Heart left ventricle (tissue), 16 donors: ENCODE results near the gene FLCN. TPM values are rescaled to one million over a fixed set of nuclear protein-coding genes. Genes with fewer than 3 reads are reported as not detected.

Experiments
- ATAC-seq, 4 donors: fragments of 200-7000 bp; cut with Tn5 transposase; one replicate each; pipeline ENCODE4 v1.9.1; 2020 to 2022; ENCODE audit warnings: moderate library complexity in 4 of 4, mild to moderate bottlenecking in 3 of 4, moderate number of reproducible peaks in 1 of 4
- DNase-seq, 5 donors: peaks; one replicate each; pipeline ENCODE4 v3.0.0-alpha.2; 2020
- H3K27ac ChIP-seq, 12 donors: fragments of 200-600 bp; sonication (generic) in 4 of 12; one replicate each; pipeline versions ENCODE4 v1.5.0 to v1.8.0; 2016 to 2022; ENCODE audit warnings: mild to moderate bottlenecking in 2 of 12
- H3K27me3 ChIP-seq, 9 donors: fragments of 200-600 bp; sonication (generic) in 2 of 9; one replicate each; pipeline versions ENCODE4 v1.5.1 to v1.8.0; 2016 to 2022; ENCODE audit warnings: mild to moderate bottlenecking in 3 of 9
- H3K36me3 ChIP-seq, 9 donors: fragments of 200-600 bp; sonication (generic) in 2 of 9; one replicate each; pipeline versions ENCODE4 v1.5.0 to v1.8.0; 2018 to 2022; ENCODE audit warnings: mild to moderate bottlenecking in 2 of 9
- H3K4me1 ChIP-seq, 12 donors: fragments of 200-600 bp; sonication (generic) in 4 of 12; one replicate each; pipeline versions ENCODE4 v1.5.0 to v1.8.0; 2016 to 2022; ENCODE audit warnings: mild to moderate bottlenecking in 3 of 12
- H3K4me3 ChIP-seq, 12 donors: fragments of 200-600 bp; sonication (generic) in 4 of 12; one replicate each; pipeline versions ENCODE4 v1.5.0 to v1.8.0; 2017 to 2022; ENCODE audit warnings: mild to moderate bottlenecking in 9 of 12, moderate library complexity in 4 of 12
- H3K9me3 ChIP-seq, 12 donors: fragments of 200-600 bp; sonication (generic) in 4 of 12; one replicate each; pipeline versions ENCODE4 v1.5.0 to v1.8.0; 2016 to 2022; ENCODE audit warnings: mild to moderate bottlenecking in 1 of 12
- POLR2A ChIP-seq, 2 donors: fragments of 450-650 bp; IDR thresholded peaks; one replicate each; pipeline ENCODE4 v1.6.1; 2017; ENCODE audit warnings: antibody characterized with exemption in 2 of 2, mild to moderate bottlenecking in 2 of 2, moderate library complexity in 2 of 2
- WGBS, 4 donors: extraction: QIAGEN DNeasy Blood & Tissue Kit in 2 of 4; methylation state at CpG; one replicate each; pipeline versions ENCODE4 v1.1.5 to v1.1.7; 2013 to 2018; 5-methylcytosine and 5-hydroxymethylcytosine counted together
- intact Hi-C, 10 donors: fragments of 100-400 bp; cut with DNase I; formaldehyde crosslinking; loops; one replicate each; pipeline versions ENCODE4 v1.11.1 to v1.14.2; 2022
- polyA plus RNA-seq, 2 donors: library from polyadenylated mRNA; stranded (reverse); fragments of 200-250 nt; gene quantifications; one replicate each; pipeline ENCODE4 v1.2.3, GENCODE V29; 2013
- total RNA-seq, 9 donors: library from RNA; depleted of rRNA in 2 of 9; stranded (reverse); fragments of >200 nt in 2 of 9; fragmentation: NEBNext Ultra II Directional in 3 of 9; extraction: Animal tissue kit (Norgen Biotek cat#: 25700) in 3 of 9; gene quantifications; one replicate each; pipeline versions ENCODE4 v1.1.0 to v1.2.4, GENCODE V29; 2016 to 2023
- TF ChIP-seq, protein P1 (sequence below), 12 donors: fragments of 200-600 bp; sonication (generic) in 4 of 12; IDR thresholded peaks; one replicate each; pipeline versions ENCODE4 v1.5.0 to v1.8.0; 2018 to 2022; ENCODE audit warnings: antibody characterized with exemption in 12 of 12, mild to moderate bottlenecking in 5 of 12
- donor health status: ischemic (EF 13 %, LVEDD 7.1; RV severe dilation, severe dysfunction).
- donor health status: healthy with polysubstance abuse.
- donor health status: DM: no; HTN: yes; CAD: no.
- donor health status: DM: no; HTN: no; CAD: no.
- donor health status: ischemic (EF 25% LVEDD 6.9; RV normal size, moderate dysfunction).
- donor health status: ischemic (EF 25% LVEDD 5.7; RV mildly dilated, moderate dysfunction).
- donor health status: healthy.
- donor health status: DM: yes; HTN: yes; CAD: no.
- donor health status: ischemic (EF 35%, LVEDD 5.7; RV mildly dilated, moderate dysfunction).
- donor health status: nonischemic (EF 11% LVEDD 7.7; RV severe dilation, severe dysfunction).
- donor health status: DM: yes; HTN: yes; CAD: no.
- donor health status: PGD.
- donor health status: ischemic (EF 29% LVEDD 5.4; RV normal size, mild dysfunction).
- donor health status: nonischemic (EF 23%, LVEDD 6.1; RV moderate dilation, normal function).

The FLCN gene
- total and polyA plus RNA-seq, 11 donors = 21.1 to 120 (median 32.6) TPM

DNA sequence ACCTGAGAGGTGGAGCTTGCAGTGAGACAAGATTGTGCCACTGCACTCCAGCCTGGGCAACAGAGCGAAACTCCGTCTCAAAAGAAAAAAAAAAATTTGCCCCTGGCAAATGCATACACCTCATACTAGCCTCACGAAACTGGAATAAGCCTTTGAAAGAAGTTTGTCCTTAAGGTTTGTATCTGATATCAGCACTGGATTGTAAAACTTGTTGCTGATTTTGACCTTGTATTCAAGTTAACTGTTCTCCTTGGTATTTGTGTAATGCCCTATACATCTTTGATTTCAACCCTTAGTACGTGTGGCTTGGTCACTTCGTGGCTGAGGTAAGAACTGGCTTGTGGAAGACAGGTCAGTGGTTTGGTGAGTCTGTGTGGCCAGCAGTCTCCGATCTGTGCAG, 6.2 kb upstream of the FLCN start:
- peaks cover 0 to 33% (median 29%) of the 10 kb centered on the region in 9 donors for H3K36me3 ChIP-seq
- H3K9me3 ChIP-seq = no peaks in the 10 kb centered on the region
- DNase-seq = no peak
- intact Hi-C loops = no loop called here
- H3K27me3 ChIP-seq = no peaks in the 10 kb centered on the region
- ATAC-seq = no peak
- 88 to 95% (median 90%) methylated on average over 6 of the region's 6 CpGs for WGBS, 4 donors
- no peak overlapping the region for H3K4me3 ChIP-seq
- peaks cover 0 to 7% (median 1%) of the 10 kb centered on the region in 12 donors for H3K4me1 ChIP-seq
- H3K27ac ChIP-seq = no peak overlapping the region
- TF ChIP-seq, protein P1, sequence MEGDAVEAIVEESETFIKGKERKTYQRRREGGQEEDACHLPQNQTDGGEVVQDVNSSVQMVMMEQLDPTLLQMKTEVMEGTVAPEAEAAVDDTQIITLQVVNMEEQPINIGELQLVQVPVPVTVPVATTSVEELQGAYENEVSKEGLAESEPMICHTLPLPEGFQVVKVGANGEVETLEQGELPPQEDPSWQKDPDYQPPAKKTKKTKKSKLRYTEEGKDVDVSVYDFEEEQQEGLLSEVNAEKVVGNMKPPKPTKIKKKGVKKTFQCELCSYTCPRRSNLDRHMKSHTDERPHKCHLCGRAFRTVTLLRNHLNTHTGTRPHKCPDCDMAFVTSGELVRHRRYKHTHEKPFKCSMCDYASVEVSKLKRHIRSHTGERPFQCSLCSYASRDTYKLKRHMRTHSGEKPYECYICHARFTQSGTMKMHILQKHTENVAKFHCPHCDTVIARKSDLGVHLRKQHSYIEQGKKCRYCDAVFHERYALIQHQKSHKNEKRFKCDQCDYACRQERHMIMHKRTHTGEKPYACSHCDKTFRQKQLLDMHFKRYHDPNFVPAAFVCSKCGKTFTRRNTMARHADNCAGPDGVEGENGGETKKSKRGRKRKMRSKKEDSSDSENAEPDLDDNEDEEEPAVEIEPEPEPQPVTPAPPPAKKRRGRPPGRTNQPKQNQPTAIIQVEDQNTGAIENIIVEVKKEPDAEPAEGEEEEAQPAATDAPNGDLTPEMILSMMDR (IDR thresholded peaks at IDR 0.05) = no peak
- no peak for TF ChIP-seq POLR2A (IDR thresholded peaks at IDR 0.05)

- intact Hi-C loops = no loop called here
- Histone ChIP-seq H3K27ac (no peak overlapping the region), H3K4me1 (peaks cover 0 to 11% (median 5%) of the 10 kb centered on the region in 12 donors), H3K4me3 (no peak overlapping the region), H3K9me3 (no peaks in the 10 kb centered on the region), H3K36me3 (peaks cover 0 to 24% (median 20%) of the 10 kb centered on the region in 9 donors), H3K27me3 (no peaks in the 10 kb centered on the region)
- no peak for ATAC-seq
- TF ChIP-seq, protein P1 (IDR thresholded peaks at IDR 0.05) = no peak
- no peak for TF ChIP-seq POLR2A (IDR thresholded peaks at IDR 0.05)
- WGBS, 4 donors = 86 to 96% (median 94%) methylated on average over 3 to 7 of the region's 7 CpGs
- no peak for DNase-seq
These were observed 5.3 kb upstream of the FLCN start for GRCh38 chr17:17242246-17242645.

DNA sequence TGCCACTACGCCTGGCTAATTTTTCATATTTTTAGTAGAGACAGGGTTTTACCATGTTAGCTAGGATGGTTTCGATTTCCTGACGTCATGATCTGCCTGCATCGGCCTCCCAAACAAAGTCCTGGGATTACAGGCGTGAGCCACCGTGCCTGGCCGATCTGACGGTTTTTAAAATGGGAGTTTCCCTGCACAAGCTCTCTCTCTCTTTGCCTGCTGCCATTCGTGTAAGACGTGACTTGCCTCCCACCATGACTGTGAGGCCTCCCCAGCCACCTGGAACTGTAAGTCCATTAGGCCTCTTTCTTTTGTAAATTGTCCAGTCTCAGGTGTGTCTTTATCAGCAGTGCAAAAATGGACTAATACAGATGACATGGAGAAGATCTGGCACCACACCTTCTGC, 4.7 kb upstream of the FLCN start:
- peaks cover 0 to 18% (median 14%) of the 10 kb centered on the region in 9 donors for H3K36me3 ChIP-seq
- H3K4me1 ChIP-seq = peaks cover 0 to 11% (median 5%) of the 10 kb centered on the region in 12 donors
- TF ChIP-seq, protein P1 (IDR thresholded peaks at IDR 0.05) = no peak
- TF ChIP-seq POLR2A (IDR thresholded peaks at IDR 0.05) = no peak
- no peak for ATAC-seq
- no peak overlapping the region for H3K4me3 ChIP-seq
- no peak for DNase-seq
- WGBS, 4 donors = 84 to 88% (median 86%) methylated on average over 10 of the region's 10 CpGs
- H3K27ac ChIP-seq = no peak overlapping the region
- H3K27me3 ChIP-seq = no peaks in the 10 kb centered on the region
- intact Hi-C loops = no loop called here
- no peaks in the 10 kb centered on the region for H3K9me3 ChIP-seq

DNA sequence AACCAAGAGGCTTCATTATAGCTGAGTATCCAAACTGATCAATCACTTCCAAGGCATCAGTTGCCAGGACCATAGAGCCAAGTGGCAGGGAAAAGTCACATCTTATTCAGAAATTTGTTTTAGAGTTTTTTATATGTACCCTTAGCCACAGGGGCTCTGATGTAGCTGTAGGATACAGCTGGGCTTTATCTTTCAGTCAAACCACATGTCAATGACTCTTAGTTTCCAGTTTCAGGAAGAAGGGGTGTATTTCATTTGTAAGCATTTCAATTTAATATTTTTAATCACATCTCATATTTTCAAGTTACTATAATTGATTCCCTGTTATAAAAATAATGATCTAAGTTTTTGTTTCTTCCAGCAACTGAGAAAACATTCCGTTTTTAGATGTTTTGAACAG, 2.9 kb upstream of the FLCN start:
- no peak for TF ChIP-seq POLR2A (IDR thresholded peaks at IDR 0.05)
- TF ChIP-seq, protein P1 (IDR thresholded peaks at IDR 0.05) = no peak
- H3K27me3 ChIP-seq = no peaks in the 10 kb centered on the region
- no peak for ATAC-seq
- peaks cover 0 to 26% (median 18%) of the 10 kb centered on the region in 12 donors for H3K4me1 ChIP-seq
- 74 to 89% (median 81%) methylated on average over 1 of the region's 1 CpG for WGBS, 4 donors
- H3K27ac ChIP-seq = no peak overlapping the region
- no peak for DNase-seq
- intact Hi-C loops = loop anchor here in 5 of 10 donors (5.0 to 10.0 kb wide), 7 partner anchors 42 to 238 kb away; partner anchors contain the start of gene COPS3 (in 1 of the 5)
- peaks cover 0 to under 1% (median 0%) of the 10 kb centered on the region in 9 donors for H3K36me3 ChIP-seq
- no peaks in the 10 kb centered on the region for H3K9me3 ChIP-seq
- H3K4me3 ChIP-seq = no peak overlapping the region
